K562 (cell line): ENCODE measurements around the gene PLXND1. TPM values are rescaled to one million over a fixed set of nuclear protein-coding genes. Genes with fewer than 3 reads are reported as not detected.

ENCODE experiments used
- ATAC-seq: fragments of 200-7000 bp; cut with Tn5 transposase; 3 replicates; pipeline ENCODE4 v1.9.1; 2020; ENCODE audit warnings: moderate library complexity
- BruUV-seq: library from RNA; stranded (reverse); fragments of 400-500 nt; replicated peaks from 2 replicates; lab custom pipeline; 2021; lab: Mats Ljungman, UMichigan
- CTCF ChIA-PET: fragments of 300-600 bp; formaldehyde crosslinking; extraction: SDS; loops from one replicate; lab custom pipeline; 2021; ENCODE audit warnings: low intra/inter-chr PET ratio; lab: Yijun Ruan, JAX
- POLR2A ChIA-PET: fragments of 300-600, 350-650 bp; sonication (Branson Sonifier 250); formaldehyde crosslinking; extraction: SDS; loops from one replicate; lab custom pipeline; 2021; ENCODE audit warnings: antibody characterized with exemption, inconsistent platforms; lab: Yijun Ruan, JAX
- DNase-seq, 4 experiments: peaks; one replicate each; pipeline versions ENCODE4 v3.0.0 to v3.0.0-alpha.2; 2011 to 2018; ENCODE audit warnings: low spot score in 3 of 4, mixed read lengths in 3 of 4; ENCODE audit errors: extremely low read depth in 1 of 4
- FAIRE-seq: peaks from 2 replicates; lab custom pipeline; 2011; peaks lifted over from hg19 to GRCh38; lab: Jason Lieb, UNC
- H2AFZ ChIP-seq: 2 replicates; pipeline ENCODE4 v1.6.0; 2011; ENCODE audit warnings: low read depth, low read length, control low read depth, inconsistent platforms
- H3K27ac ChIP-seq: fragments of 200-600 bp; 3 replicates; pipeline ENCODE4 v1.8.0; 2011; ENCODE audit warnings: low read depth, mild to moderate bottlenecking, control low read depth, inconsistent platforms, low read length, moderate library complexity, mixed read lengths; ENCODE audit errors: extremely low read depth
- H3K27me3 ChIP-seq, 2 experiments: fragments of 300-600 bp in 1 of 2; 2 replicates in 1 of 2; 3 replicates in 1 of 2; pipeline versions ENCODE4 v1.6.0 to v1.8.0; 2011; ENCODE audit warnings: inconsistent platforms in 2 of 2, low read length in 2 of 2, mild to moderate bottlenecking in 1 of 2, mixed read lengths in 1 of 2, moderate library complexity in 1 of 2; ENCODE audit not compliant: control insufficient read depth in 2 of 2, insufficient read depth in 2 of 2
- H3K36me3 ChIP-seq: fragments of 300-600 bp; 3 replicates; pipeline ENCODE4 v1.8.0; 2011; ENCODE audit warnings: mild to moderate bottlenecking, low read length, inconsistent platforms; ENCODE audit not compliant: control insufficient read depth, insufficient read depth
- H3K4me1 ChIP-seq, 2 experiments: fragments of 200-600 bp in 1 of 2; replicated peaks in 1 of 2; 2 replicates in 1 of 2; 3 replicates in 1 of 2; pipeline versions ENCODE4 v1.5.1 to v1.8.0; 2011; ENCODE audit warnings: inconsistent platforms in 2 of 2, low read length in 2 of 2, mild to moderate bottlenecking in 1 of 2, mixed read lengths in 1 of 2, moderate library complexity in 1 of 2; ENCODE audit not compliant: control insufficient read depth in 2 of 2, insufficient read depth in 2 of 2
- H3K4me2 ChIP-seq: 2 replicates; pipeline ENCODE4 v1.6.1; 2011; ENCODE audit warnings: low read length, control low read depth, inconsistent platforms, mixed read lengths; ENCODE audit not compliant: insufficient read depth
- H3K4me3 ChIP-seq: fragments of 200-600 bp; sonication (generic), shearing (Covaris generic); 2 replicates; pipeline ENCODE4 v1.5.1; 2016; ENCODE audit warnings: control low read depth, inconsistent platforms
- H3K79me2 ChIP-seq: fragments of 200-600 bp; 3 replicates; pipeline ENCODE4 v1.8.0; 2011; ENCODE audit warnings: low read length, inconsistent platforms; ENCODE audit not compliant: control insufficient read depth, insufficient read depth
- H3K9ac ChIP-seq, 2 experiments: 2 replicates each; pipeline versions ENCODE4 v1.6.0 to v1.6.1; 2011; ENCODE audit warnings: low read depth in 2 of 2, low read length in 2 of 2, control low read depth in 1 of 2, inconsistent platforms in 1 of 2, mild to moderate bottlenecking in 1 of 2, mixed read lengths in 1 of 2; ENCODE audit not compliant: insufficient read depth in 1 of 2
- H3K9me1 ChIP-seq: one replicate; pipeline ENCODE4 v1.6.0; 2011; ENCODE audit warnings: inconsistent platforms, mild to moderate bottlenecking, low read length, moderate library complexity; ENCODE audit not compliant: control insufficient read depth, insufficient read depth
- H3K9me3 ChIP-seq: replicated peaks from 2 replicates; pipeline ENCODE4 v1.5.1; 2011; ENCODE audit warnings: low read depth, low read length, inconsistent platforms; ENCODE audit not compliant: control insufficient read depth, insufficient read depth
- H4K20me1 ChIP-seq: replicated peaks from 2 replicates; pipeline ENCODE4 v1.6.1; 2011; ENCODE audit warnings: low read length, inconsistent platforms, mixed read lengths; ENCODE audit not compliant: control insufficient read depth, insufficient read depth
- BCOR ChIP-seq: fragments of 450-650 bp; IDR thresholded peaks from 2 replicates; pipeline ENCODE4 v1.6.1; 2016
- CEBPB ChIP-seq: fragments of 450-650 bp; IDR thresholded peaks from 2 replicates; pipeline ENCODE4 v1.6.1; 2016; ENCODE audit warnings: missing genetic modification characterization, missing compliant biosample characterization
- FOXA3 ChIP-seq, 2 experiments: fragments of 450-650 bp in 1 of 2; sonication (generic) in 1 of 2; formaldehyde crosslinking; IDR thresholded peaks in 1 of 2; conservative IDR thresholded peaks in 1 of 2; 2 replicates each; pipeline versions ENCODE4 v1.4.0 to v1.8.0; 2020 to 2022; ENCODE audit warnings: mild to moderate bottlenecking in 2 of 2, missing genetic modification reagents in 1 of 2
- GTF2A2 ChIP-seq: IDR thresholded peaks from 2 replicates; pipeline ENCODE4 v1.6.1; 2016; ENCODE audit warnings: mild to moderate bottlenecking, missing genetic modification characterization, missing compliant biosample characterization
- HEY1 ChIP-seq: fragments of 250-450 bp; sonication (Bioruptor Pico); IDR thresholded peaks from 2 replicates; pipeline ENCODE4 v1.5.0; 2020; ENCODE audit warnings: mild to moderate bottlenecking, moderate library complexity, borderline replicate concordance
- HMG20A ChIP-seq: fragments of 450-650 bp; formaldehyde crosslinking; conservative IDR thresholded peaks from 2 replicates; pipeline ENCODE4 v1.4.0; 2020; ENCODE audit warnings: mild to moderate bottlenecking, mixed read lengths
- KDM5B ChIP-seq: fragments of 200-600 bp; sonication (generic); IDR thresholded peaks from 2 replicates; pipeline ENCODE4 v1.6.1; 2012; ENCODE audit warnings: low read depth, mild to moderate bottlenecking, moderate library complexity, low read length, control low read depth, inconsistent platforms; ENCODE audit not compliant: insufficient replicate concordance
- MYNN ChIP-seq, 2 experiments: sonication (generic); formaldehyde crosslinking in 1 of 2; IDR thresholded peaks; 2 replicates each; pipeline versions ENCODE4 v1.5.0 to v1.6.1; 2016 to 2020; ENCODE audit warnings: antibody characterized with exemption in 1 of 2, missing genetic modification reagents in 1 of 2
- NONO ChIP-seq, 2 experiments: fragments of 200-400 bp in 1 of 2; fragments of 450-650 bp in 1 of 2; formaldehyde crosslinking in 1 of 2; IDR thresholded peaks; 2 replicates each; pipeline ENCODE4 v1.6.1; 2017; ENCODE audit warnings: low read depth in 2 of 2, mild to moderate bottlenecking in 2 of 2, moderate library complexity in 2 of 2, low read length in 1 of 2
- RBM25 ChIP-seq: fragments of 200-400 bp; formaldehyde crosslinking; IDR thresholded peaks from 2 replicates; pipeline ENCODE4 v1.6.1; 2018; ENCODE audit warnings: low read length, low read depth, moderate library complexity; ENCODE audit not compliant: severe bottlenecking
- STAG1 ChIP-seq: sonication (generic); formaldehyde crosslinking; IDR thresholded peaks from 2 replicates; pipeline ENCODE4 v1.5.0; 2020; ENCODE audit warnings: missing genetic modification reagents, borderline replicate concordance
- STAT5A ChIP-seq: IDR thresholded peaks from 2 replicates; pipeline ENCODE4 v1.6.1; 2012; ENCODE audit warnings: low read length, inconsistent platforms, borderline replicate concordance
- TCF7L2 ChIP-seq: fragments of 150-350 bp; IDR thresholded peaks from 2 replicates; pipeline ENCODE4 v1.6.1; 2016; ENCODE audit warnings: low read depth, mild to moderate bottlenecking, low read length, moderate library complexity
- XRCC4 ChIP-seq: IDR thresholded peaks from one replicate; pipeline ENCODE4 v1.6.1; 2011; ENCODE audit not compliant: insufficient read depth, insufficient read length; ENCODE audit errors: extremely low read depth
- ZBTB8A ChIP-seq: fragments of 450-650 bp; IDR thresholded peaks from 2 replicates; pipeline ENCODE4 v1.6.1; 2018; ENCODE audit warnings: mild to moderate bottlenecking, moderate library complexity; ENCODE audit not compliant: partially characterized antibody
- WGBS: fragments of 100-300 bp; shearing (Covaris generic); methylation state at CpG from one replicate; pipeline ENCODE4 v1.1.6; 2016; ENCODE audit warnings: low coverage, mixed read lengths; ENCODE audit not compliant: insufficient coverage; ENCODE audit errors: missing lambda C conversion rate; 5-methylcytosine and 5-hydroxymethylcytosine counted together
- in situ Hi-C: fragments of 300-500 bp; cut with MboI; formaldehyde crosslinking; loops from 4 replicates; pipeline ENCODE4 v1.15.0; 2018; ENCODE audit warnings: inconsistent platforms, mixed read lengths
- intact Hi-C: fragments of 100-400 bp; cut with micrococcal nuclease; formaldehyde crosslinking; loops from 2 replicates; pipeline ENCODE4 v1.14.2; 2022
- polyA plus RNA-seq, 8 experiments: library from polyadenylated mRNA; depleted of rRNA in 4 of 8; stranded (reverse) in 5 of 8; unstranded in 3 of 8; fragments of >200 nt; fragmentation: Nextera tagmentation in 2 of 8; fragmentation: Illumina TruSeq in 1 of 8; extraction: Ambion mirVana in 2 of 8; extraction: Trizol in 1 of 8; gene quantifications; 2 replicates each; pipeline versions ENCODE4 v1.2.1 to v1.2.3, GENCODE V29; 2011 to 2014; ENCODE audit warnings: inconsistent platforms in 1 of 8, missing spikeins in 1 of 8
- total RNA-seq, 7 experiments: library from RNA; depleted of rRNA in 6 of 7; stranded (reverse); fragments of >200 nt in 6 of 7; fragmentation: Illumina TruSeq in 2 of 7; extraction: Trizol in 2 of 7; gene quantifications; 2 replicates each; pipeline versions ENCODE4 v1.2.1 to v1.2.3, GENCODE V29; 2011 to 2021; ENCODE audit warnings: low replicate concordance in 1 of 7

The PLXND1 gene
- total and polyA plus RNA-seq, 9 of the 15 experiments (the other 6 are each of a cell fraction or from before 2014, with no cell fraction given): 0.34 to 28.8 (median 14.0) TPM

- FAIRE-seq: no peak
- ATAC-seq: no peak
- Histone ChIP-seq H3K4me3 (no peak overlapping the region), H3K27ac (no peak overlapping the region), H3K27me3 (no peaks in the 10 kb centered on the region), H3K9me3 (no peaks in the 10 kb centered on the region), H3K79me2 (no peaks in the 10 kb centered on the region), H3K4me2 (no peak overlapping the region), H3K36me3 (peaks cover 23% of the 10 kb centered on the region; the same call in 1 of the 3 replicates), H3K9me1 (no peaks in the 10 kb centered on the region), H3K4me1 (peaks cover 0 to 32% of the 10 kb centered on the region in 2 experiments; a peak in 3 of 5 replicates), H4K20me1 (no peaks in the 10 kb centered on the region), H2AFZ (no peak overlapping the region), H3K9ac (no peak overlapping the region; a peak in 1 of 4 replicates)
- CTCF ChIA-PET: no interaction called here
- in situ Hi-C loops (no loop called here), intact Hi-C loops (no loop called here)
- no peak for DNase-seq
- BruUV-seq: no TSS peak
- TF ChIP-seq BCOR (peak; percentile 50; the same call in 1 of the 2 replicates), RBM25 (peak; percentile 8), ZBTB8A (no peak)
- WGBS: 79% methylated on average over 7 of the region's 18 CpGs
- POLR2A ChIA-PET: interaction anchor here (0.5 to 0.9 kb wide), 2 partner anchors 11 to 640 kb away, joined by 3 read pairs; no protein-coding TSS in a partner anchor
Measured at GRCh38 chr3:129561619-129562248, 44.7 kb downstream of the PLXND1 start.

- H3K27ac ChIP-seq: no peak overlapping the region
- peaks cover 0 to 35% of the 10 kb centered on the region in 2 experiments; a peak in 3 of 5 replicates for H3K4me1 ChIP-seq
- H3K9ac ChIP-seq: no peak overlapping the region
- WGBS: 86% methylated on average over 4 of the region's 18 CpGs
- ATAC-seq (peak; percentile 62), DNase-seq (no peak), FAIRE-seq (no peak)
- H2AFZ ChIP-seq: no peak overlapping the region
- H3K4me3 ChIP-seq: no peak overlapping the region
- POLR2A ChIA-PET: interaction anchor here (0.9 kb wide), 1 partner anchor 11 kb away, joined by 3 read pairs; no protein-coding TSS in a partner anchor
- H3K27me3 ChIP-seq: no peaks in the 10 kb centered on the region
- no peaks in the 10 kb centered on the region for H3K79me2 ChIP-seq
- intact Hi-C loops (no loop called here), in situ Hi-C loops (no loop called here)
- H3K4me2 ChIP-seq: no peak overlapping the region
- CTCF ChIA-PET: no interaction called here
- BruUV-seq: no TSS peak
- H3K36me3 ChIP-seq: peaks cover 29% of the 10 kb centered on the region; the same call in 1 of the 3 replicates
- H3K9me3 ChIP-seq: no peaks in the 10 kb centered on the region
- no peaks in the 10 kb centered on the region for H3K9me1 ChIP-seq
- H4K20me1 ChIP-seq: no peaks in the 10 kb centered on the region
- TF ChIP-seq RBM25: no peak
- TF ChIP-seq TCF7L2: no peak
- TF ChIP-seq KDM5B: no peak
- TF ChIP-seq NONO (IDR thresholded peaks at IDR 0.05; ENCODE audit: low read depth in 2 of 2, low read length in 1 of 2): no peak
- TF ChIP-seq FOXA3 (CRISPR knock-in tag; conservative IDR thresholded peaks at IDR 0.05 in 1 of 2, IDR thresholded peaks at IDR 0.05 in 1 of 2): no peak
- no peak for TF ChIP-seq STAG1 (CRISPR knock-in tag)
- no peak for TF ChIP-seq STAT5A
- TF ChIP-seq HEY1: no peak
- TF ChIP-seq CEBPB: no peak
- no peak for TF ChIP-seq HMG20A
- TF ChIP-seq XRCC4: no peak
- no peak for TF ChIP-seq GTF2A2 (tag)
- no peak for TF ChIP-seq MYNN (IDR thresholded peaks at IDR 0.05)
- no peak for TF ChIP-seq MYNN (CRISPR knock-in tag; IDR thresholded peaks at IDR 0.05)
Measured at GRCh38 chr3:129560911-129561594, 45.4 kb downstream of the PLXND1 start.
